COLO829 (cell line): ENCODE results near the gene ACYP2.

Source experiments
- DNase-seq: peaks from one replicate; pipeline ENCODE4 v3.0.0; 2012; ENCODE audit warnings: low spot score

ACYP2 gene

DNA sequence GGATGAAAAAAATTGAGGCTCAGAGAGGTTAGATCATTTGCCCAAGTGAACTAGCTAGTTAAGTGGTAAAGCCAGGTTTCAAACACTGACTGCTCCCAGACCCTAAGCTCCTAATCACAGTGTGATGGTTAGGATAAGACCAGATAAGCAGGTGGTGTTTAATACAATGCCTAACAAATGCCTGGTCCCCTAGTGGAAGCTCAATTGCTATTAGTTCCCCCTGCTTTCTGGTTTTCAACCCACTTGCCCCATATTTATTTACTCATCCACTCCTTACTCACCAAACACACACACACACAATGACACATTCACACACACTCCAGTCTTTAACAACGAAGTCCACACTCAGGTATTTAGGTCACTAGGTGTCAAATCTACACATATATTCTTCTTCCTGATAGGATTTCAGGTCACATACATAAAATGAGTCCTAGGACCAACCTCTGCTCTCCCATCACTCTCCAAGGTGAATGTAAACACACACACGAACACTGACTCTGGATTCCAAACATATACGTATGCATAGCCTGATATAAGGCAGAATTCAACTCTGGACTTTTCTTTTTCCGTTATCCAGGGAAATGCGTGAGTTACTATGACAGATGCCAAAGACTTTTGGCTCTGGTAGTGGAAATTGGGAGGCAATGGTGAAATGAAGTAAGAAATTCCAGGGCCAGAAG lies 214.2 kb downstream of the ACYP2 start:
- no peak for DNase-seq

DNA sequence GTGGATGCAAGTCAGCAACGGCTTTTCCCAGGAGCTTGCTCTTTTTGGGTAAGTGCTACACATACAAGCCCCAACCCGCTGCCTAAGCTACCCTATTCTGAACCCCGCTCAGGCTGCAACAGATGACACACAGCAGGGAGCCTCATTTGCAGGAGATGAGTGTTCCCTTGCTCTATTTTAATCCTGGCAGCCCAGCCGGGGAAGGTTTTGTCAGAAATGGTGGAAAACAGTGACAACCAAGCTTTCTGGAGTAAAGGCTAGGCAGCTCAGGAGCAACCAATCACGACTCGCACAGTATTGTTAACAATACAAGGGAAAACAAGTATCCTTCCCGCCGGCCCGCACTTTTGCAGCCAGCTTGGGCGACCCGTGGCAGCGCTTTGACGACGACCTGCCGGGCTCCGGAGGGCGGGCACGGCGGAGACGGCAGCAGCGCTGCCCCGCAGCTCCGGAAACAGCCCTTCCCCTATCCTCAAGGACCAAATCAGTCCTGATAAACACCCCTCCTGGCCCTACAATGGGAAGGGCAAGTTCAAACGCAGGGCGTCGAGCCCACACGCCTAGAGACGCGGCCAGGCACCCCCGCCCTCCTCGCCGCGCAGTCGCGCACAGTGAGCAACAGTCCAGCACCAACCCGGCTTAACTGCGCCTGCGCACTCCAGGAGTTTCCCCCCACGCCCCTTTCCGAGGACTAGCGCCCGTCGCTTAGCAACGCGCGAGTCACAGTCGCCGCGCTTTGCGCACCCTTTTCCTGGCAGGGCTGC lies 214.9 kb downstream of the ACYP2 start:
- DNase-seq, result peak; percentile 97

GRCh38 chr2:54330926-54331835 lies 215.8 kb downstream of the ACYP2 start:
- DNase-seq, result no peak

- no peak for DNase-seq
Observed at GRCh38 chr2:54332386-54332785, 217.0 kb downstream of the ACYP2 start.

DNA sequence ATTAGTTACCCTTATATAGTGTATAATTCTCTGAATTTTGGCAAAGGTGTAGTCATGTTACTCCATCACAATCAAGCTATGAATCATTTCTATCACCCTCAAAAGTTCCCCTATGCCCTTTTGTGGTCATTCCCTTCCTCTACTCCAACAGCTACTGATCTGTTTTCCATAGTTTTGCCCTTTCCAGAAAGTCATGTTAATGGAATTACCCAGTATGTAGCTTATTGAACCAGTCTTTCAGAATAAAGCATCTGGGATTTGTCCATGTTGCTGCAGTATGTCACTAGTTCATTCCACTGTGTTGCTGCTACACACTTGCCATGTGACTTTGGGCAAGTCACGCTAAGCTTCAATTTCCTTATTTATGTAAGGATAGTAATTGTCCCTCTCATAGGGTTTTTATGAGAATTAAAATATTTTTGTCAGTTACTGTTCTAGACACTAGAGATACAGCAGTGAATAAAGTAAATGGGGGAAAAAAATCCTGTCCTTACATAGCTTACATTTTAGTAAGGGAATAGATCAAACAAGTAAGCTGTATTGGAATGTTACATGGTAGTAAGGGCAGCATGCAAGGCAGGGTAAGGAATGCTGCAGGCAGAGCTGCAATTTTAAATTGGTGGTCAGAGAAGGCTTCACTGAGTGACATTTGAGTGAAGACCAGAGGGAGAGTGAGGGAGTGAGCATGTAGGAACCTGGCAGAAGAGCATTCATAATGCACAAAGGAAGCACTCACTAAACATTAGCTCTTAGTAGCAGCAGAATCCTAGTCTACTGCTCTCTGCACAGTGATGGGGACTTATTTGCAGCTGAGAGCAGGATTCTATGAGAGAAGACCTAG lies 220.9 kb downstream of the ACYP2 start:
- DNase-seq, result no peak

DNA sequence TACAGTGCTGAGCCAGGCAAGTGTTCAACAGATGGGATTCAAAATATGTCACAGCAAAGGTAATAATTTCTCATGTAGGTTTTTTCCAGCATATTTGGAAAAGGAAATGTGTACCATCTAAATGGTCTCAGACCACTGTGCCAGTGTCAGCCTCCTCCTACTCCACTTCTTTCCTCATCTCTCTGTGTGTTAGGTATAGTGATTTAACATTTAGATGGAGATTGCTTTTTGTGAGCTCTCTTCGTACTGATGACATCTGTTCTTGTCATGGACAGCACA lies 221.5 kb downstream of the ACYP2 start:
- DNase-seq, result no peak

- DNase-seq, result no peak
Observed at GRCh38 chr2:54341656-54342055, 226.2 kb downstream of the ACYP2 start.

DNA sequence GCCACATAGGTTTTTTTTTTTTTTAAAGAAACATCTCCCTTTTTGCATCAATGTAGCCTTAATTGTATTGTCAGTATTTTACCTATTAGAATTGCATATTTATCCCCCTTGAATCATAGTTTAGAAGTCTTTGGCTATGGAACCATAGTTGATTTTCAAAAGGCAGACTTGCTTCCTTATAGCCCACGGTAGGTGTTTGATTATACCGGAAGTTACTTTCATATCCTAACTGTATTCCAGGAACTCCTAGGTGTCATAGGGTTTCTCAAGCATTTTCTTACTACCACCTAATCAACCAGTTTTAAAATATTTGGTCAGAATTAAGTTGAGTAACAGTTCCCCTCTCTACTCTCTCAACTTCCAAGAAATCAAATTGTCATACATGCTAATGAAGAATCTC lies 227.2 kb downstream of the ACYP2 start:
- no peak for DNase-seq

GRCh38 chr2:54347622-54348021 lies 232.2 kb downstream of the ACYP2 start:
- no peak for DNase-seq

DNA sequence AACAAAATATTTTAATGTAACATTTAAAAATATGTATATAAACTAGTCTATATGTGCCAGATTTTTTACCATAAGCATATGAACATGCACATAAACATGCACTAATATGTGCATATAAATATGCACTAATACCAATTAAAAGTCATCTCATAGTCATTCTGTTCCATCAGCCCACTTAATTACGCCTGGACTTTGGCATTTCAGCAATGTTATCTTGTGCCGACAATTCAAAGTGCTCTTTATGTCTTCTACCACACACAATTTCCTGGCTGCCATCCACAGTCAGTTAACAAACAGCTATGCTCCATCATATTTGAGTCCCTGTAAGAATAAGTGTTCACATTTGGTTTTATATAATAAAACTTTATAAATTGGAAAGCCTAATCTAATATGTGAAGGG lies 233.2 kb downstream of the ACYP2 start:
- DNase-seq, result peak; percentile 62

DNA sequence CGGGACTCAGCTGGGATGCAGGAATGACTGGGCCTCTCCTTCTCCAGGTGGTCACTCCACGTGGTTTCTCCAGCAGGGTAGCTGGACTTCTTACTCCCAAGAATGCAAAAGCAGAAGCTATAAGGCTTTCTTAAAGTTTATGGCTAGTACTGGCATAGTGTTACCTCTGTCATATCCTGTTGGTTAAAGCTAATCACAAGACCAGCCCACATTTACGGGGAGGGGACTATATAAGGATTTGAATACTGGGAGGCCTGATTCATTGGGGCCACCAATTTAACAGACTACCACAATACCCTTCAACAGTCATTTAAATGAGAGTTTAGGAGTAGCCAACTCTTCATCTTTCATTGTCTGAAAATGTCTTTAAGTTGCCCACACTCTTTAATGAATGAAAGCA lies 235.0 kb downstream of the ACYP2 start:
- no peak for DNase-seq

DNA sequence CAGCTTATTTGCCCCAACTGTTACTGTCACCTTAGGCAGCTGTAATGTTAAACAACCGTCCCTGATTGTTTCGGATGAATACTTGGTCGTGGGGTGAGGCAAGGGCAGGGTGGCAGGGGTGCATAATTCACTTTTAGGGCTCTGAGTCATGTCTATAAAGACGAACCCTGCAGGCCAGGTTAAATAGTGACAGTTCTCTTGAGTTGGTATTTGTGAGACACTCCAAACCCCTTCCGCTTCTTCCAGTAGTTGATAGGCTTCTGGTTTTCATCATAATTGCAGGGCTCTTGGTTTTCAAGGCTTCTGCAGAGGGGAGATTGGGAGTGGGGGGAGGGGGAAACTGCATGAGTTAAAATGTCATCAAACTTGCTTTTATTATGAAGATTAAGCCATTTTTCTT lies 237.8 kb downstream of the ACYP2 start:
- DNase-seq, result no peak
